HEK293T (cell line): ENCODE results near the gene CNKSR2.

Experiments
- CTCF ChIA-PET: fragments of 350-600 bp; formaldehyde crosslinking; extraction: SDS; loops from one replicate; lab custom pipeline; 2021; ENCODE audit warnings: antibody characterized with exemption, inconsistent platforms; lab: Yijun Ruan, JAX
- POLR2A ChIA-PET: fragments of 350-600 bp; formaldehyde crosslinking; extraction: SDS; loops from one replicate; lab custom pipeline; 2020; ENCODE audit warnings: antibody characterized with exemption, inconsistent platforms; lab: Yijun Ruan, JAX
- DNase-seq: peaks from one replicate; pipeline ENCODE4 v3.0.0; 2012; ENCODE audit warnings: mixed read lengths; ENCODE audit errors: extremely low spot score
- ARNT ChIP-seq: fragments of 450-650 bp; IDR thresholded peaks from 2 replicates; pipeline ENCODE4 v1.6.1; 2017; ENCODE audit warnings: mild to moderate bottlenecking
- BHLHE40 ChIP-seq: fragments of 450-650 bp; IDR thresholded peaks from 2 replicates; pipeline ENCODE4 v1.6.1; 2016; ENCODE audit warnings: mild to moderate bottlenecking, moderate library complexity, borderline replicate concordance
- CTBP1 ChIP-seq: fragments of 450-650 bp; IDR thresholded peaks from 2 replicates; pipeline ENCODE4 v1.6.1; 2016; ENCODE audit warnings: borderline replicate concordance
- ELF4 ChIP-seq: fragments of 450-650 bp; IDR thresholded peaks from 2 replicates; pipeline ENCODE4 v1.6.1; 2017; ENCODE audit warnings: antibody characterized with exemption
- FOXA1 ChIP-seq: fragments of 450-650 bp; IDR thresholded peaks from 2 replicates; pipeline ENCODE4 v1.6.1; 2016; ENCODE audit warnings: mild to moderate bottlenecking
- FOXK2 ChIP-seq: fragments of 450-650 bp; IDR thresholded peaks from 2 replicates; pipeline ENCODE4 v1.6.1; 2016; ENCODE audit warnings: mild to moderate bottlenecking
- FOXM1 ChIP-seq: fragments of 450-650 bp; IDR thresholded peaks from 2 replicates; pipeline ENCODE4 v1.6.1; 2017; ENCODE audit warnings: mild to moderate bottlenecking, borderline replicate concordance
- HDGF ChIP-seq: fragments of 450-650 bp; IDR thresholded peaks from 2 replicates; pipeline ENCODE4 v1.6.1; 2017; ENCODE audit warnings: antibody characterized with exemption, borderline replicate concordance
- L3MBTL2 ChIP-seq: fragments of 450-650 bp; conservative IDR thresholded peaks from 2 replicates; pipeline ENCODE4 v1.6.1; 2016; ENCODE audit warnings: mild to moderate bottlenecking
- LEF1 ChIP-seq: fragments of 450-650 bp; IDR thresholded peaks from 2 replicates; pipeline ENCODE4 v1.6.1; 2017; ENCODE audit warnings: mild to moderate bottlenecking, borderline replicate concordance
- NFRKB ChIP-seq: fragments of 450-650 bp; IDR thresholded peaks from 2 replicates; pipeline ENCODE4 v1.6.1; 2016; ENCODE audit warnings: mild to moderate bottlenecking, moderate library complexity
- SP1 ChIP-seq: fragments of 450-650 bp; IDR thresholded peaks from 2 replicates; pipeline ENCODE4 v1.6.1; 2017
- SUZ12 ChIP-seq: fragments of 450-650 bp; IDR thresholded peaks from 2 replicates; pipeline ENCODE4 v1.6.1; 2016; ENCODE audit warnings: mild to moderate bottlenecking
- TARDBP ChIP-seq: fragments of 450-650 bp; IDR thresholded peaks from 2 replicates; pipeline ENCODE4 v1.6.1; 2016
- ZNF384 ChIP-seq: fragments of 450-650 bp; IDR thresholded peaks from 2 replicates; pipeline ENCODE4 v1.6.1; 2016
- TF ChIP-seq, protein P1 (sequence below): fragments of 450-650 bp; IDR thresholded peaks from 2 replicates; pipeline ENCODE4 v1.6.1; 2016

The CNKSR2 gene

GRCh38 chrX:21412883-21413282 lies 38.7 kb downstream of the CNKSR2 start:
- TF ChIP-seq L3MBTL2 (no peak), ELF4 (no peak), ZNF384 (no peak), BHLHE40 (no peak), LEF1 (no peak), FOXM1 (no peak), FOXK2 (no peak), SUZ12 (no peak), NFRKB (no peak)
- DNase-seq = no peak
- CTCF ChIA-PET = no interaction called here
- POLR2A ChIA-PET = no interaction called here

- DNase-seq = no peak
- TF ChIP-seq TARDBP (no peak), ARNT (no peak), LEF1 (no peak), ELF4 (no peak), NFRKB (no peak), SP1 (no peak), ZNF384 (no peak), CTBP1 (no peak), FOXM1 (no peak), FOXA1 (no peak)
- ChIA-PET POLR2A (no interaction called here), CTCF (no interaction called here)
These were observed 52.9 kb downstream of the CNKSR2 start for GRCh38 chrX:21427086-21427485.

- TF ChIP-seq BHLHE40 = no peak
- no peak for TF ChIP-seq HDGF
- TF ChIP-seq FOXM1 = no peak
- TF ChIP-seq, protein P1, sequence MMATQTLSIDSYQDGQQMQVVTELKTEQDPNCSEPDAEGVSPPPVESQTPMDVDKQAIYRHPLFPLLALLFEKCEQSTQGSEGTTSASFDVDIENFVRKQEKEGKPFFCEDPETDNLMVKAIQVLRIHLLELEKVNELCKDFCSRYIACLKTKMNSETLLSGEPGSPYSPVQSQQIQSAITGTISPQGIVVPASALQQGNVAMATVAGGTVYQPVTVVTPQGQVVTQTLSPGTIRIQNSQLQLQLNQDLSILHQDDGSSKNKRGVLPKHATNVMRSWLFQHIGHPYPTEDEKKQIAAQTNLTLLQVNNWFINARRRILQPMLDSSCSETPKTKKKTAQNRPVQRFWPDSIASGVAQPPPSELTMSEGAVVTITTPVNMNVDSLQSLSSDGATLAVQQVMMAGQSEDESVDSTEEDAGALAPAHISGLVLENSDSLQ = no peak
- TF ChIP-seq ZNF384 = no peak
- TF ChIP-seq ELF4 = no peak
- TF ChIP-seq LEF1 = no peak
- no peak for TF ChIP-seq CTBP1
- TF ChIP-seq TARDBP = no peak
- TF ChIP-seq ARNT = no peak
- no peak for TF ChIP-seq SP1
- TF ChIP-seq FOXA1 = no peak
- no peak for TF ChIP-seq SUZ12
- no peak for TF ChIP-seq FOXK2
- no peak for TF ChIP-seq L3MBTL2
- TF ChIP-seq NFRKB = no peak
- ChIA-PET CTCF (no interaction called here), POLR2A (no interaction called here)
- DNase-seq = no peak
These were observed 62.8 kb downstream of the CNKSR2 start for GRCh38 chrX:21437036-21437435.

- ChIA-PET POLR2A (no interaction called here), CTCF (no interaction called here)
- no peak for DNase-seq
- TF ChIP-seq ZNF384 (no peak), SP1 (no peak), L3MBTL2 (no peak), FOXK2 (no peak), HDGF (no peak), ELF4 (no peak), NFRKB (no peak), FOXM1 (no peak), TARDBP (no peak), FOXA1 (no peak)
- TF ChIP-seq, protein P1 = no peak
These were observed 64.6 kb downstream of the CNKSR2 start for GRCh38 chrX:21438792-21439191.

- CTCF ChIA-PET = interaction anchor here (0.6 kb wide), 1 partner anchor 37 kb away, joined by 3 read pairs; no protein-coding TSS in a partner anchor
These were observed 66.7 kb downstream of the CNKSR2 start for GRCh38 chrX:21440911-21441310.

GRCh38 chrX:21457718-21458117 lies 83.5 kb downstream of the CNKSR2 start:
- POLR2A ChIA-PET = no interaction called here
- DNase-seq = no peak
- CTCF ChIA-PET = no interaction called here
- TF ChIP-seq BHLHE40 (no peak), ARNT (no peak), FOXK2 (no peak), SUZ12 (no peak)
- TF ChIP-seq, protein P1 = no peak

More at GRCh38 chrX:21440911-21441310, 66.7 kb downstream of the CNKSR2 start:
- no peak for DNase-seq
- no peak for TF ChIP-seq CTBP1
- TF ChIP-seq, protein P1 = no peak
- POLR2A ChIA-PET = no interaction called here
